ENCODE results near the gene ALDH1A3.

ALDH1A3 gene

DNA sequence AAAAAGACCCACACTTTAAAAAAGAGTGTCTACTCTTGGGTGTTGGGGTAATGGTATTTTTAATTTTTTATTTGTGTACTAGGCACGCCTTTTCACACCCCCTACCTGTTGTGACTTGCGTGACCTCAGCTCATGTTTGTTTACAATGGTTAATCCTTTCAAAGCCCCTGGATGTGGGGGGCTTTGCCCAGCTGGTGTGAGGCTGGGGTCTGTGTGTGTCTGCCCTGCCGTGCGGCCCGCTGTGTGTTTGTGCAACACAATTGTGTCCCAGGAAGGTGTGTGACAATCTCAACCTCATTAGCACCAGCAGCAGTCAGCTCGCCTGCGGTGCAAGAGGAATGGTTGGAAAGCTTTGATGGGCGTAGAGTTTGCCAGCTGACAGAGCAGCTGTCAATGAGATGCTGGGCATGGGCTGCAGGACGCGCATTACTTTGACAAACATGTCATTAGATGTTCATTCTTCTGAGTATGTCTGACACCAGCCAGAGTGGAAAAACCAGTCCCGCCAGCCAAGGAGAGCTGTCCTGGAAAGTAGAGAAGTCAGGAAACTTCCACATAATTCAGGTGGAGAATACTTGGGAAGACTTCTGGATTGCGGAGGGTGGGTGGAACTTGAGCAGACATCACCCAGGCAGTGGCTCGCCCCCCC, 49.1 kb downstream of the ALDH1A3 start:
- H3K9me3 ChIP-seq (ENCODE audit: control insufficient read depth, insufficient read depth, low read depth, low read length) = no peaks in the 10 kb centered on the region
- no peak overlapping the region for H3K27ac ChIP-seq (ENCODE audit: low read depth, low read length)
- H3K27me3 ChIP-seq (ENCODE audit: control insufficient read depth, insufficient read depth, low read length) = peaks cover 3% of the 10 kb centered on the region; the same call in 1 of the 2 replicates
- H3K4me1 ChIP-seq (ENCODE audit: control insufficient read depth, insufficient read depth, low read length) = peaks cover 22% of the 10 kb centered on the region; the same call in 1 of the 2 replicates
- H3K36me3 ChIP-seq (ENCODE audit: control insufficient read depth, insufficient read depth, low read length) = no peaks in the 10 kb centered on the region
- no peak overlapping the region for H3K4me3 ChIP-seq (ENCODE audit: low read depth, low read length)
- H3K9ac ChIP-seq (ENCODE audit: low read length) = no peak overlapping the region

DNA sequence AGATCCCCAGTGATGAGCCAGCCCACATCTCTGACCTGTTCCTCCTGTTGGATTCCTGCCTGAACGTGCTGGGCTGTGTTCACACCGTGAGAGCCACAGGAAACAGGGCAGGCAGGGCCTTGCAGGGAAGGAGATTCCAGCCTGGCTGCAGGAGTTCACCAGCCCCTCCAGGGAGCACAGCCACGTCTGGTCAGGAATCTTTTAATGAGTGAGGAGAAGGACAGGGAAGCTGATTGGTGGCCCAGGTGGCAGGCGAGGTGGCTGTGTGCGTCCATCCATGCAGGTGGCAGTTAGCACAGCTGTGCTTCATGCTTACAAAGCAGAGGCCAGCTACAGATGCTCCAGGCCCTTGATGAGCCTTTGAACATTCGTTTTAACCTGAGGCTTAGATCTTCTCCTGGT, 50.0 kb downstream of the ALDH1A3 start:
- no peaks in the 10 kb centered on the region for H3K36me3 ChIP-seq (ENCODE audit: control insufficient read depth, insufficient read depth, low read length)
- H3K9ac ChIP-seq (ENCODE audit: low read length) = no peak overlapping the region
- no peak overlapping the region for H3K4me3 ChIP-seq (ENCODE audit: low read depth, low read length)
- no peaks in the 10 kb centered on the region for H3K27me3 ChIP-seq (ENCODE audit: control insufficient read depth, insufficient read depth, low read length)
- peaks cover 22% of the 10 kb centered on the region; the same call in 1 of the 2 replicates for H3K4me1 ChIP-seq (ENCODE audit: control insufficient read depth, insufficient read depth, low read length)
- H3K27ac ChIP-seq (ENCODE audit: low read depth, low read length) = no peak overlapping the region
- no peaks in the 10 kb centered on the region for H3K9me3 ChIP-seq (ENCODE audit: control insufficient read depth, insufficient read depth, low read depth, low read length)

DNA sequence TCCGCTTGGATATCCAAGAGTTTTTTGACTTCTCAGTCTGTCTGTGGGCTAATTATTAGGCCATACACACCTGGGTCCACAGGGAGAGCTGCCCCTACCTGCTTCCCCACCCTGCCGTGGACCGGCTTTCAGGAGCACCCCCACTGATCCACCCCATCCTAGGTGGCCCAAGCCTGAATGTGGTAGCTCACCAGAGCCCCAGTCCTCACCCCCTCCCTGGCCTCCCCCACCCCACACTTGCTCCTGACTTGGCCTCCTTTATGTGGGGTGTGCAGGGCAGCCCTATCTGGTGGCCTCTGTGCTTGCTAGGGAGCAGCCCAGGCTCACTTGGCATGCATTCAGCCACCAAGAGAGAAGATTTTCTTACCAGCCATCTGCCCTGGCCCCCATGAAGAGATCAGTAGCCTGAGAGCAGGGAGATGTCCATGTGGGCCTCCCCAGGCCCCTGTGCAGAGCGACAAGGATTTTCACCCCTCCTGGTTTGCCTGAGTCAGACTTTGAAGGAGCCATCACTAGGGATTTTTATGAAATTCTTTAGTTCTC, 50.7 kb downstream of the ALDH1A3 start:
- Histone ChIP-seq H3K27ac (ENCODE audit: low read depth, low read length) (no peak overlapping the region), H3K4me1 (ENCODE audit: control insufficient read depth, insufficient read depth, low read length) (peaks cover 22% of the 10 kb centered on the region; the same call in 1 of the 2 replicates), H3K36me3 (ENCODE audit: control insufficient read depth, insufficient read depth, low read length) (no peaks in the 10 kb centered on the region)

DNA sequence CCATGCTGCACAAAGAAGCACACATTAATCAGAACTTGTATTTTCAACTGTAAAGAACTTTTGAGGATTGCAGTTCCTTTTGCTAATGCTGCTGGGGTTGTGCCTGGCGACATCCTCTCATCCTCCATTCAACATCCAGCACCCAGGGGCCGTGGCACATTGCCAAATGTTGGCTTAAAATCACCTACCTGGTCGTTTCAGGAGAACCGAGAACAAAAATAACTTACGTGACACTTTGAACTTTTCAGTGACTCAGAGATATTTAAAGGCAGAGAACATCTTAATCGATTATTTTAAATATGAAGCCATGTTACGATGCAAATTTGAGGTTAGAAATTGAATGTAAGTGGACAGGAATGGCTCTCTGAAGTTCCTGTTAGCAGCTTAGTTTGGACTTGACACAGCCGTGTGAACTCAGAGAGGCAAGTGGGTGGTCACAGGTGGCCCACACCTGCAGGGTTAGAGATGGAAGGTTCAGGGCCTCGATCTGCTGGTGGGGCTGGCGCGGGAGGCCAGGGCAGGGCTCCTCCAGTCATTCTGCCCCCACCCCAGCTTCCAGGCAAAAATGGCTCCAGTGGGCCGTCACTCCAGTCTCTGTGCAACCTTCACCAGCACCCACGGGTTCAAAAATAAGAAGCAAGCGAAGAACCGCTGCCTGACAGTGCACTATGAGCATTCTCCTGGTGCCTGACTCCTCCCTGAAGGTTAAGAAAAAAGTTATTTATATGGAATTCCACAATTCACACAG, 51.7 kb downstream of the ALDH1A3 start:
- Histone ChIP-seq H3K9ac (ENCODE audit: low read length) (no peak overlapping the region), H3K4me1 (ENCODE audit: control insufficient read depth, insufficient read depth, low read length) (peaks cover 22% of the 10 kb centered on the region; the same call in 1 of the 2 replicates), H3K27ac (ENCODE audit: low read depth, low read length) (no peak overlapping the region), H3K27me3 (ENCODE audit: control insufficient read depth, insufficient read depth, low read length) (no peaks in the 10 kb centered on the region), H3K4me3 (ENCODE audit: low read depth, low read length) (no peak overlapping the region), H3K9me3 (ENCODE audit: control insufficient read depth, insufficient read depth, low read depth, low read length) (no peaks in the 10 kb centered on the region), H3K36me3 (ENCODE audit: control insufficient read depth, insufficient read depth, low read length) (no peaks in the 10 kb centered on the region)

More for the DNA sequence above, 50.7 kb downstream of the ALDH1A3 start:
- Histone ChIP-seq H3K4me3 (ENCODE audit: low read depth, low read length) (no peak overlapping the region), H3K27me3 (ENCODE audit: control insufficient read depth, insufficient read depth, low read length) (no peaks in the 10 kb centered on the region), H3K9ac (ENCODE audit: low read length) (no peak overlapping the region), H3K9me3 (ENCODE audit: control insufficient read depth, insufficient read depth, low read depth, low read length) (no peaks in the 10 kb centered on the region)

DNA sequence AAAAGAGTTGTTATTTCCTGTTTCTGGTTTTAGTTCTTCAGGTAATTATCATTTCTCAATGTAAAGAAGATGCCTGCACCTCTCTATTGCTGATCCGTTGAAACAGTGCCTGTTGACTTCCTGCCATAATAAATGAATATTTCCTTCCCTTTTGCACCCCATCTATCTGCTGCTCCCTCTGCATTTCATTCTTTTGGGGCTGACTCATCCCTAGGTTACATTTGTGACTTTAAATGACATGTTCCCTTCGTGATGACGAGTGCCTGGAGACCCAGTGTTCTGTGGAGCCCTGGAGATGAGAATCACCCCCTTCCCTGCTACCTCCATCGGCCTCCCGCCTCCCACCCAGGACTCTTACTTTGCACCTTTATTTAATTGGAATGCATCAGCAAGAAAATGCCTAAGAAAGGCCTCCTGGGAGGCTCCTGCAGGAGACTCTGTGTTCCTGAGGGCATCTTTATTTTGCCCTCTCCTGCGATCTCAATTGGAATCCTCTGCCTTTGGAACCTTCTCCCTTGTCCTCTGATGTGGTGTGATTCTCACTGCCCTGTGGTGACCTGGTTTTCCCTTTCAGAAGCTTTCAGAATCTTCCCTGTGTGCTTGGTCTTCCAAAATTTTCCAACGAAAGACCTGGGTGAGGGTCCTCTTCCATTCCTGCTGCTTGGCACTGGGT, 53.2 kb downstream of the ALDH1A3 start:
- H3K27ac ChIP-seq (ENCODE audit: low read depth, low read length) = no peak overlapping the region
- H3K27me3 ChIP-seq (ENCODE audit: control insufficient read depth, insufficient read depth, low read length) = no peaks in the 10 kb centered on the region
- H3K4me1 ChIP-seq (ENCODE audit: control insufficient read depth, insufficient read depth, low read length) = peaks cover 22% of the 10 kb centered on the region; the same call in 1 of the 2 replicates
- no peaks in the 10 kb centered on the region for H3K36me3 ChIP-seq (ENCODE audit: control insufficient read depth, insufficient read depth, low read length)
- no peaks in the 10 kb centered on the region for H3K9me3 ChIP-seq (ENCODE audit: control insufficient read depth, insufficient read depth, low read depth, low read length)
- H3K4me3 ChIP-seq (ENCODE audit: low read depth, low read length) = no peak overlapping the region
- no peak overlapping the region for H3K9ac ChIP-seq (ENCODE audit: low read length)

DNA sequence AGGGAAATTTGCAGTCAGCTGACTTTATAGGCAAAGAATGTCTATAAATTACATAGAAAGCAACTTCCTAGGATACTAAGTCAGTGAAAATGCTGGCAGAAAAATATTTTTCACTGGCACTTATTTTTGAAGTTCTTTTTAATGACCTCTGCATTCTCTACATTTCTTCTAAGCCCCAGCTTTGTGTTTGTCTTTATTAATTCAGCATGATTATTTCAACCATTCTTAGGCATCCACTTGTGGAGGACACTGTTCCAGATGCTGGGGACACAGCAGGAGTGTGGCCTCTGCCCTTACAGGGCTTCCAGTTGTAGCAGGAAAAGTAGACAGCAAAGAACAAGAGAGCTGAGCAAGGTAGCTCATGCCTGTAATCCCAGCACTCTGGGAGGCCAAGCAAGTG, 54.5 kb downstream of the ALDH1A3 start:
- no peaks in the 10 kb centered on the region for H3K9me3 ChIP-seq (ENCODE audit: control insufficient read depth, insufficient read depth, low read depth, low read length)
- no peak overlapping the region for H3K9ac ChIP-seq (ENCODE audit: low read length)
- H3K4me1 ChIP-seq (ENCODE audit: control insufficient read depth, insufficient read depth, low read length) = peaks cover 16% of the 10 kb centered on the region; the same call in 1 of the 2 replicates
- H3K36me3 ChIP-seq (ENCODE audit: control insufficient read depth, insufficient read depth, low read length) = no peaks in the 10 kb centered on the region
- no peaks in the 10 kb centered on the region for H3K27me3 ChIP-seq (ENCODE audit: control insufficient read depth, insufficient read depth, low read length)
- H3K4me3 ChIP-seq (ENCODE audit: low read depth, low read length) = no peak overlapping the region
- no peak overlapping the region for H3K27ac ChIP-seq (ENCODE audit: low read depth, low read length)

DNA sequence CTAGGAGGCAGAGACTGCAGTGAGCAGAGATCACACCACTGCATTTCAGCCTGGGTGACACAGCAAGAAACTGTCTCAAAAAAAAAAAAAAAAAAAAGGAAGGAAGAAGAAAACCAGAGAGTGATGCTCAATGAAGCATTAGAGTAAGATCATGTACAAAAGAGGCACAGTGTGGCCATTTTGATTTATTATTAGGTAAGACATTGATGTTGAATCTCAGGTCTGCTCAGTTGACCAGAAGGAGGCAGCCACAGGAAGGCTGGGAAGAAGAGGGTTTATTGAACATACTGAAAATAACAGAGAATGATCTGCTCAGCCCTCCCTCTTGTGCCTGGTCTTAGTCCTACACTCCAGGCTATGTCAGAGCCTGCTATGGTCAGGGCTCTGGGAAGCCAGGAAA, 55.1 kb downstream of the ALDH1A3 start:
- Histone ChIP-seq H3K9me3 (ENCODE audit: control insufficient read depth, insufficient read depth, low read depth, low read length) (no peaks in the 10 kb centered on the region), H3K36me3 (ENCODE audit: control insufficient read depth, insufficient read depth, low read length) (no peaks in the 10 kb centered on the region), H3K4me1 (ENCODE audit: control insufficient read depth, insufficient read depth, low read length) (peaks cover 12% of the 10 kb centered on the region; the same call in 1 of the 2 replicates), H3K27me3 (ENCODE audit: control insufficient read depth, insufficient read depth, low read length) (no peaks in the 10 kb centered on the region), H3K9ac (ENCODE audit: low read length) (no peak overlapping the region), H3K27ac (ENCODE audit: low read depth, low read length) (no peak overlapping the region), H3K4me3 (ENCODE audit: low read depth, low read length) (no peak overlapping the region)

DNA sequence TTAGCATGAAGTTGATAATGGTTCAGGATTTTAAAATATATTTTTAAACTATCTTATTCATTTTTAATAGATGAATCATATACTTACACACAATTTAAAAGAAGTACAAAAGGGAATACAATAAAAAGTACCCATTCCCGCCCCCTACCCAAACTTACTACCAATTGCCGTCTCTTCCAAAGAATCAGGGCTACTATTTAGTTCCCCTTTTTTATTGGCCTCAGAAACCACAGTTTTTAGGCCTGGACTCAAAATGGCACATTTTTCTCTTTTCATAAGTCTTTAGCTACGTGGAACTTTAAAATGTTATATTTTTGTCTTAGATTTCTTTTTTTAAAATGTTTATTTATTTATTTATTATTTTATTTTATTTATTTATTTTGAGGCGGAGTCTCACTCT, 57.5 kb downstream of the ALDH1A3 start:
- H3K36me3 ChIP-seq (ENCODE audit: control insufficient read depth, insufficient read depth, low read length) = no peaks in the 10 kb centered on the region
- H3K9me3 ChIP-seq (ENCODE audit: control insufficient read depth, insufficient read depth, low read depth, low read length) = peaks cover 3% of the 10 kb centered on the region; the same call in 1 of the 2 replicates
- H3K27ac ChIP-seq (ENCODE audit: low read depth, low read length) = no peak overlapping the region
- H3K9ac ChIP-seq (ENCODE audit: low read length) = no peak overlapping the region
- H3K4me3 ChIP-seq (ENCODE audit: low read depth, low read length) = no peak overlapping the region
- peaks cover 9% of the 10 kb centered on the region; the same call in 1 of the 2 replicates for H3K4me1 ChIP-seq (ENCODE audit: control insufficient read depth, insufficient read depth, low read length)
- no peaks in the 10 kb centered on the region for H3K27me3 ChIP-seq (ENCODE audit: control insufficient read depth, insufficient read depth, low read length)

DNA sequence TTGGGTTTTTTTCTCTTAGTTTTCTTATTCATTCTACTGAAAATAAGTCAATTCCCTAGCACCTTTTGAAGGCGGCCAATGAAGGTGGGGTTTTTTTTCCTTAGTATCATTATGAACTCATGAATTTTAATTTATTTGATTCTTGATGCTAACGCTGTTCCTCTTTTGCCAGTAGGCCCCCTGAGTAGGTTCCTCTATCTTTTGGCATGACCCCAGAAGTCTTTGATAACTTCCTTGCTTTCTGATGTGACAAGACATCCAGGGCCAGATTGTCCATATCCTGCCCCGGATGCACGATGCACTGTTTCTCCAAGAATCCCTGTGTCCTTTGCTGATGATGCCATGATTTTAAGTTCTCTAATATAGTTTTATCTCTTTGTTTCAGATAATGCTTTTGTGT, 60.2 kb downstream of the ALDH1A3 start:
- Histone ChIP-seq H3K27me3 (ENCODE audit: control insufficient read depth, insufficient read depth, low read length) (no peaks in the 10 kb centered on the region), H3K27ac (ENCODE audit: low read depth, low read length) (no peak overlapping the region), H3K4me3 (ENCODE audit: low read depth, low read length) (no peak overlapping the region), H3K9me3 (ENCODE audit: control insufficient read depth, insufficient read depth, low read depth, low read length) (peaks cover 3% of the 10 kb centered on the region; the same call in 1 of the 2 replicates), H3K9ac (ENCODE audit: low read length) (no peak overlapping the region), H3K36me3 (ENCODE audit: control insufficient read depth, insufficient read depth, low read length) (no peaks in the 10 kb centered on the region), H3K4me1 (ENCODE audit: control insufficient read depth, insufficient read depth, low read length) (no peaks in the 10 kb centered on the region)

DNA sequence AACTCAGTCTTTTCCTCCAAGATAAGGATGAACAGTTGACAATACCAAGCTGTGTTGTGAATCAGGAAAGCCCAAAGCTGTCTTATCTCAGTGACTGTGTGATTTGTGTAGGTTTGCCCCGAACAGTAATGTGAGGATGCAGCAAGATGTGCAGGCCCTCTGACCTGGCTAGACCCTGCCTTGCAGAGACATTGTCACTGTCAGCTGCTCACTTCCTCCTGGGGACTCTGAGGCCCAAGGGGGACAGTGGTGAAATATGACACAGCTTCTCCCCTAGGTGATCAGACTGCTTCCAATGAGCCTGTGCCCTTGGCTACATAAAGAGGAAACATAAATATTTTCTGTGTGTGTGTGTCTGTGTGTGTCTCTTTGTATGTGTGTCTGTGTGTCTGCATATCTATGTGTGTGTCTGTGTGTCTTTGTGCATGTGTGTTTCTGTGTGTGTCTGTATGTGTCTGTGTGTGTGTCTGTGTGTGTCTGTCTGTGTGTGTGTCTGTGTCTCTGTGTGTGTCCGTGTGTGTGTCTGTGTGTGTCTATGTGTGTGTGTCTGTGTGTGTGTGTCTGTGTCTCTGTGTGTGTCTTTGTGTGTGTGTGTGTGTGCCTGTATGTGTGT, 61.2 kb downstream of the ALDH1A3 start:
- H3K9me3 ChIP-seq (ENCODE audit: control insufficient read depth, insufficient read depth, low read depth, low read length) = peaks cover 3% of the 10 kb centered on the region; the same call in 1 of the 2 replicates
- H3K9ac ChIP-seq (ENCODE audit: low read length) = no peak overlapping the region
- H3K36me3 ChIP-seq (ENCODE audit: control insufficient read depth, insufficient read depth, low read length) = no peaks in the 10 kb centered on the region
- no peak overlapping the region for H3K4me3 ChIP-seq (ENCODE audit: low read depth, low read length)
- no peak overlapping the region for H3K27ac ChIP-seq (ENCODE audit: low read depth, low read length)
- H3K4me1 ChIP-seq (ENCODE audit: control insufficient read depth, insufficient read depth, low read length) = no peaks in the 10 kb centered on the region
- H3K27me3 ChIP-seq (ENCODE audit: control insufficient read depth, insufficient read depth, low read length) = no peaks in the 10 kb centered on the region
